ENCODE measurements around the gene FHIT.

Gene FHIT

GRCh38 chr3:60269377-60269776 is 981.9 kb downstream of the FHIT start:
- no peak for TF ChIP-seq CTCF (IDR thresholded peaks at IDR 0.05; ENCODE audit: low read depth, low read length)
- DNase-seq (ENCODE audit: low read depth in 2 of 2) = peak in 1 of 2 donors; percentile 74
- no peak overlapping the region for H3K4me3 ChIP-seq (replicated peaks in 1 of 2; ENCODE audit: low read depth in 2 of 2, low read length in 2 of 2)

GRCh38 chr3:60268123-60268522 is 983.1 kb downstream of the FHIT start:
- no peak for TF ChIP-seq CTCF (IDR thresholded peaks at IDR 0.05; ENCODE audit: low read depth, low read length)

GRCh38 chr3:60266444-60266843 is 984.8 kb downstream of the FHIT start:
- no peak overlapping the region for H3K4me3 ChIP-seq (replicated peaks in 1 of 2; ENCODE audit: low read depth in 2 of 2, low read length in 2 of 2)
- DNase-seq (ENCODE audit: low read depth in 2 of 2) = no peak
- no peak for TF ChIP-seq CTCF (IDR thresholded peaks at IDR 0.05; ENCODE audit: low read depth, low read length)

More at GRCh38 chr3:60268123-60268522, 983.1 kb downstream of the FHIT start:
- DNase-seq (ENCODE audit: low read depth in 2 of 2) = no peak
- H3K4me3 ChIP-seq (replicated peaks in 1 of 2; ENCODE audit: low read depth in 2 of 2, low read length in 2 of 2) = no peak overlapping the region

- no peak overlapping the region for H3K4me3 ChIP-seq (replicated peaks in 1 of 2; ENCODE audit: low read depth in 2 of 2, low read length in 2 of 2)
- DNase-seq (ENCODE audit: low read depth in 2 of 2) = no peak
- TF ChIP-seq CTCF (IDR thresholded peaks at IDR 0.05; ENCODE audit: low read depth, low read length) = no peak
These were observed 988.1 kb downstream of the FHIT start for GRCh38 chr3:60263191-60263590.

GRCh38 chr3:60262546-60262945 is 988.7 kb downstream of the FHIT start:
- no peak for DNase-seq (ENCODE audit: low read depth in 2 of 2)
- TF ChIP-seq CTCF (IDR thresholded peaks at IDR 0.05; ENCODE audit: low read depth, low read length) = no peak
- no peak overlapping the region for H3K4me3 ChIP-seq (replicated peaks in 1 of 2; ENCODE audit: low read depth in 2 of 2, low read length in 2 of 2)

- DNase-seq (ENCODE audit: low read depth in 2 of 2) = no peak
- TF ChIP-seq CTCF (IDR thresholded peaks at IDR 0.05; ENCODE audit: low read depth, low read length) = no peak
- H3K4me3 ChIP-seq (replicated peaks in 1 of 2; ENCODE audit: low read depth in 2 of 2, low read length in 2 of 2) = no peak overlapping the region
These were observed 990.7 kb downstream of the FHIT start for GRCh38 chr3:60260546-60260945.

GRCh38 chr3:60250810-60251209 is 1000.4 kb downstream of the FHIT start:
- H3K4me3 ChIP-seq (replicated peaks in 1 of 2; ENCODE audit: low read depth in 2 of 2, low read length in 2 of 2) = no peak overlapping the region
- no peak for DNase-seq (ENCODE audit: low read depth in 2 of 2)
- no peak for TF ChIP-seq CTCF (IDR thresholded peaks at IDR 0.05; ENCODE audit: low read depth, low read length)

Measured in cardiac fibroblast (primary cell).